HG02884 (cell line): ENCODE data around the gene CHST12.

Source experiments
- ATAC-seq: cut with Tn5 transposase; IDR thresholded peaks from one replicate; pipeline ENCODE4 v1.9.1; 2021; ENCODE audit warnings: mild to moderate bottlenecking, moderate library complexity; ENCODE audit not compliant: unreplicated experiment

The CHST12 gene

GRCh38 chr7:2497065-2497464 lies 93.7 kb downstream of the CHST12 start:
- ATAC-seq = no peak

DNA sequence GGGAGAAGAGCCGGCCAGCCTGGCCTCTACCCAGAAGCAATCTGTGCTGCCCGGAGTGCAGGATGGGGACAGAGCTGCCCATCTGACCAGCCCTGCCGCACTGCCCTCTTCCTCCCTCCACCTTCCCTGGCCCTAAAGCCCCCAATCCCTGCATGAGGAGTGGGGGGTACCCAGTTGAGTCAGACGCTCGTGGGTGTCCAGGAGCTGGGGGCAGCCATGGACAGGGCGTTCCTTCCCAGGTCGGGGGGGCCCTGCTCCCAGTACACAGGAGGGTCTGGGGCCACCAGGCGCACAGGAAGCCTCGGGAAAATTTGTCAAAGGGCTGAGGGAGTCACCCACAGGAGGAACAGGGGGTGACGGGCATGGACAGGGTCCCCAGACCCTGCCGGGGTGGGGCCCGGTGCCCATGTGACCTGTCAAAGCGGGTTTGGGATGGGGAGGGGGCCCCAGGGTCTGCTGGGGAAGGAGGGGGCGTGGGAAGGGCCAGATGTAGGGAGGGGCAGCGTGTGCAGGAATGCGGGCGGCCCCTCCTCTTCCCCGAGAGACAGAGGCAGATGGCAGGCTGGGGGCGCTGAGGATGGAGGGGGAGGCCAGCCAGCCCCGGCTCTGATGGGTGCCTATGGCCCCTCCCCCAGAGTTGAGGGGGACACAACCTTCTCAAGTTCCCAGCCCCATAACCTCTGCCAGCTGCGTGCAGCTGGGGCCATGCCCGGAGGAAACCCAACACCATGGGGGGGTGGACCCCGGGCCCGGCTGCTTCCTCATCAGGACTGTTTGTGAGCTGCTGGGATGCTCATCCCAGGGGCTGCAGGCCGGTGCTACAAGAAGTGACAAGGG lies 94.3 kb downstream of the CHST12 start:
- ATAC-seq = no peak
